Activated CD4-positive, alpha-beta memory T cell treated with anti-CD3 and anti-CD28 coated beads, Interleukin-2, amount 10 ng/mL, durations not matched to agents 7 days and 5 days (primary cell): ENCODE data around the gene MEOX2. TPM values are rescaled to one million over a fixed set of nuclear protein-coding genes. Genes with fewer than 3 reads are reported as not detected.

Source experiments
- CTCF ChIA-PET: fragments of 350-600 bp; sonication (Branson Sonifier 250); formaldehyde crosslinking; loops from one replicate; lab custom pipeline; 2021; ENCODE audit warnings: antibody characterized with exemption, inconsistent platforms; lab: Charles Lee
- POLR2A ChIA-PET: fragments of 350-600 bp; sonication (Branson Sonifier 250); formaldehyde crosslinking; loops from one replicate; lab custom pipeline; 2021; ENCODE audit warnings: antibody characterized with exemption; lab: Charles Lee
- DNase-seq: peaks from one replicate; pipeline ENCODE4 v3.0.0-alpha.2; 2020
- H3K27ac Mint-ChIP-seq: one replicate; pipeline ENCODE4 v1.8.0; 2021; ENCODE audit warnings: mild to moderate bottlenecking, mixed read lengths
- H3K27me3 Mint-ChIP-seq: one replicate; pipeline ENCODE4 v1.8.0; 2021; ENCODE audit warnings: mixed read lengths
- H3K36me3 Mint-ChIP-seq: one replicate; pipeline ENCODE4 v1.8.0; 2021; ENCODE audit warnings: low read depth, mixed read lengths
- H3K4me1 Mint-ChIP-seq: one replicate; pipeline ENCODE4 v1.8.0; 2021; ENCODE audit warnings: mixed read lengths
- H3K4me3 Mint-ChIP-seq: one replicate; pipeline ENCODE4 v1.8.0; 2021; ENCODE audit warnings: mild to moderate bottlenecking, mixed read lengths
- H3K9me3 Mint-ChIP-seq: one replicate; pipeline ENCODE4 v1.8.0; 2021; ENCODE audit warnings: mixed read lengths
- total RNA-seq, 2 experiments: library from RNA; stranded (reverse); gene quantifications; one replicate each; pipeline ENCODE4 v1.2.3, GENCODE V29; 2021

The MEOX2 gene
- total RNA-seq, 2 experiments from 2014 or later: not detected

DNA sequence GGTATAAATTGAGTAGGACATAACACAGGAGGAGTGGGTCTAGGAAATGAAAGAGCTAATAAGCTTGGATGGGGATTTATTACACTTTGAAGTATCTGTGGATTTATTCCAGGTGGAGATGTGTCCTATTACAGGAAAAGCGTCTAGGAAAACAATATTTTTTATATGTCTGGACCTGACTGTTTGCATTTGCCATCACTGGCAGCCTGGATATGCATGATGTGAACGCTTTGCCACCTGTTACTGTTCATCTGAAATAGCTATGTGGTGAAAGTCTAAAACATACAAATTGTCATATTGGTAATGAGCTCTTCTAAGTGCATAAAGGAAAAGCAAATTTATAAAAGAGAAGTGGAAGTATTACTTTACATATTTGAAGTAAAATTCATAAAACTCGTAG is 93.1 kb downstream of the MEOX2 start:
- no peak for DNase-seq
- H3K9me3 Mint-ChIP-seq: peaks cover 3% of the 10 kb centered on the region
- no peak overlapping the region for H3K27ac Mint-ChIP-seq
- no peaks in the 10 kb centered on the region for H3K4me1 Mint-ChIP-seq
- ChIA-PET POLR2A (no interaction called here), CTCF (no interaction called here)
- H3K36me3 Mint-ChIP-seq: no peaks in the 10 kb centered on the region
- H3K4me3 Mint-ChIP-seq: no peak overlapping the region
- H3K27me3 Mint-ChIP-seq: no peaks in the 10 kb centered on the region

DNA sequence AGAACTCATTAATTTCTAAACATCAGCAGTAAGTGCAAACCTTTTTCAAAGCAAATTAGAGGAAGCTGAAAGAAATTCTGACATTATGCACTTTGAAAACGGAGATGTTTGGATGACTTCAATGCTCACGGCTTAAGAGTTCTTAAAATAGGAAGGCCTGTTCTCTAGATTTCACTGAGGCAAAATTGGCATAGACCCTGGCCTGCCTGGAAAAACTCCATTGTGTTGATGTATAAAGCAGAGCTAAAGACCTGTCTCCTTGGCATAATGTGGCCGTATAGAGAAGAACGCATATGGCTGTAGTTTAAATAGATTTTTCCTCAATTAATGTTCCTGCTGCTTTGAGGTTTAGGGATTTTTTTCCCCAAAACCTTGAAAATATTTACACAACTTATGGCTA is 100.2 kb downstream of the MEOX2 start:
- peaks cover 6% of the 10 kb centered on the region for H3K9me3 Mint-ChIP-seq
- no peak overlapping the region for H3K27ac Mint-ChIP-seq
- ChIA-PET CTCF (no interaction called here), POLR2A (no interaction called here)
- DNase-seq: no peak
- H3K27me3 Mint-ChIP-seq: no peaks in the 10 kb centered on the region
- no peaks in the 10 kb centered on the region for H3K4me1 Mint-ChIP-seq
- no peak overlapping the region for H3K4me3 Mint-ChIP-seq
- no peaks in the 10 kb centered on the region for H3K36me3 Mint-ChIP-seq

DNA sequence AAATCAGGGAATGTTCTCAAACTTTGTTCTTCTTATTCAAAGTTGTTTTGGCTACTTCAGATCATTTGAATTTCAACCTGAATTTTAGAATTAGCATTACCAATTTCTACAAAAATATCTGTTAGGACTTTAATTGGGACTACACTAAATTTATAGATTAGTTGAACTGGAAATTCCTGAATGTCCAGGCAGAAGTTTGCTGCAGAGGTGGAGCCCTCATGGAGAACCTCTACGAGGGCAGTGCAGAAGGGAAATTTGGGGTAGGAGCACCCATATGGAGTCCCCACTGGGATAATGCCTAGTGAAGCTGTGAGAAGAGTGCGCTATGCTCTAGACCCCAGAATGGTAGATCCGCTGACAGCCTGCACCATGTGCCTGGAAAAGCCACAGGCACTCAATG is 101.9 kb downstream of the MEOX2 start:
- H3K27ac Mint-ChIP-seq: no peak overlapping the region
- no peak overlapping the region for H3K4me3 Mint-ChIP-seq
- peaks cover 6% of the 10 kb centered on the region for H3K9me3 Mint-ChIP-seq
- H3K27me3 Mint-ChIP-seq: no peaks in the 10 kb centered on the region
- DNase-seq: no peak
- POLR2A ChIA-PET: no interaction called here
- CTCF ChIA-PET: no interaction called here
- no peaks in the 10 kb centered on the region for H3K4me1 Mint-ChIP-seq
- H3K36me3 Mint-ChIP-seq: no peaks in the 10 kb centered on the region

DNA sequence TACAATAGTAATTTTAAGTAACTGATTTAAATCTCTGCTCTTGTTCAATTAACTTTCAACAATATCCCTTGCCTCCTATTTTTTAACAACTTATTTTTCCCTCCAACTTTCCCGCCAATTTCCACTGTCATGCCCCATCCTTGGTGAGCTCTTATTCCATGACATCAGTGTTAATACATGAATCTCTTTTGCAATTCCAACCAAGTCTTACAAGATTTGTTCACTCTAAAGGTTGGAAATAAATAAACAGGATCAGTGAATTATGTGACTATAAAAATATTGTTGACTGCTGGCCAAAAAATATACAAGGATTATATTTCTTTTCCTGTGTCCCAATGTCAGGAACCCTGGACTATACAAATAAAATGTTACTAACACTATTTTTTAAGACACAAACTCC is 103.7 kb downstream of the MEOX2 start:
- Mint-ChIP-seq H3K4me1 (no peaks in the 10 kb centered on the region), H3K36me3 (no peaks in the 10 kb centered on the region), H3K27ac (no peak overlapping the region), H3K4me3 (no peak overlapping the region), H3K27me3 (no peaks in the 10 kb centered on the region), H3K9me3 (peaks cover 8% of the 10 kb centered on the region)
- ChIA-PET POLR2A (no interaction called here), CTCF (no interaction called here)
- DNase-seq: no peak

DNA sequence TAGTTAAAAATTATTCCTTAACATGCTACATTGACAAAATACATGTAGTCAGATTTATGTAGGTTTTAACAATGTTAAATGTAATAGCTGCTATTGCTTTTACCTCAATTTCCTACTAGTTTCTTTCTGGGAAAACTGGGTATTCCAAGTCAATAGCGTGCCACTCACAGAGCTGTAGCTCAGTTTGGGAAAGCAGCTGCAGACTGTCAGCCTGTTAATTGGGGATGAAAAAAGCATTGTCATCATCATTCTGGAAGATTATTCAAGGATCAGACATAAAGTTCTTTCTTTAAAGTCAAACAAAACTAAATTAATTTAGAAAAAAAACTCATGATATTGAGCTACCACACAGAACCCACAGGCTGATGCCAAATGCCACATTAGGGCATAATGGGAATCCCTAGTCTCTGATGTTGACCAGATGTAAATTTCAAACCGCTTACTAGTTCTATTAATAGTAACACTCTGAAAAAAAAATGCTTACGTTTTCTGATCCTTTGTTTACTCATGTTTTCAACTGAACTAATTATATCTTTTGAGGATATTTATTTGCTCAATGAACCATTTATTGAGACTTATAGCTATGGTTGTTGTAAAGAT is 105.0 kb downstream of the MEOX2 start:
- Mint-ChIP-seq H3K4me3 (no peak overlapping the region), H3K4me1 (no peaks in the 10 kb centered on the region), H3K36me3 (no peaks in the 10 kb centered on the region), H3K9me3 (peaks cover 8% of the 10 kb centered on the region), H3K27ac (no peak overlapping the region), H3K27me3 (no peaks in the 10 kb centered on the region)
- DNase-seq: no peak
- ChIA-PET POLR2A (no interaction called here), CTCF (no interaction called here)

DNA sequence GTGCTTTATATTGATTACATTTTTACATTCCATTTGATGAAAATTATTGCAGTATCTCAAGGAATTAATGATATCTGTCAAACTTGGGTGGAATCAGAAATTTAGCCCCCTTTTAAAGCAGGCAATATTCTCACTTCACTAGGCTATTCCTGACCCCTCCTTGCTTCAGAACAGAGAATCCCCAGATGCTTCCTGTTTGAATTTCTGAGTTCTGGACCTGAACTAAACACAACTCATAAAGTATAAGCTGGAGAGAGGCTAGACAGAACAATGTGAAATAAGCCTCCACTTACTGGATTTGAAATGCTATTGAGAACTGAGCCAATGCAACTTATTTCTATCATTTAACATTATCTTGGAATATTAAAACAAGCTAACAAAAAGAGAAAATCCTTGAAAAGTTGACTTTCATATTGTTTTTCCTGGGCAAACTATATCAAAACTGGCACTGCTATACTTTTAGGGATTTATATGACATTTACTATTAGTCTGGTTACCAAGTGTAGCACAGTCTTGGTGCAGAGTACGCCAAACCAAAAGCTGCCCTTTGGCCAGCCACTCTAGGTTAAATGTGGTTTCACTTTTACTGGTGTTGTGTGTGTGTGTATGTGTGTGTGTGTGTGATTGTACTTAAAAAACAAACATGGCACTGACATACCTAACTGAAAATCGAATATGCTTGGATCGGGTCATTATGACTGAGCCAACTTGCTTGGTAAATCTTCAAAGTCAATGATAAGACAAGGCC is 105.7 kb downstream of the MEOX2 start:
- no peaks in the 10 kb centered on the region for H3K27me3 Mint-ChIP-seq
- CTCF ChIA-PET: no interaction called here
- H3K4me1 Mint-ChIP-seq: no peaks in the 10 kb centered on the region
- no peaks in the 10 kb centered on the region for H3K36me3 Mint-ChIP-seq
- POLR2A ChIA-PET: no interaction called here
- peaks cover 8% of the 10 kb centered on the region for H3K9me3 Mint-ChIP-seq
- no peak overlapping the region for H3K4me3 Mint-ChIP-seq
- DNase-seq: no peak
- no peak overlapping the region for H3K27ac Mint-ChIP-seq

DNA sequence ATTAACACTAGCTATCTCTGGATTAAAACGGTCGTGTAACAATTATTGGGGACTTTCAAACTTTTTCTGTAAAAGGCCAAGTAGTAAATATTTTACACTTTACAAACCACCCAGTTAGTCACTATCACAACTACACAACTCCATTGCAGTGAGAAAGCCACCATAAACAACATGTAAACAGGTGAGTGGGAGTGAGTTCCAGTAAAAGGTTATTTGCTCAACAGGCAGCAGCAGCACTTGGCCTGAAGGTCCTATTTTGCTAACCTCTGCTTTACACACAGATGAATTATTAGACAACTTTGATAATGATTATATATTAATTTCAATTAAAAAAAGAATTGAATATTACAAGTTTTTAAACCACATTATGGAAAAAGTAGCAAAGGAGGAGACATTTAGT is 108.9 kb downstream of the MEOX2 start:
- Mint-ChIP-seq H3K27me3 (no peaks in the 10 kb centered on the region), H3K27ac (no peak overlapping the region), H3K4me3 (no peak overlapping the region), H3K9me3 (peaks cover 13% of the 10 kb centered on the region), H3K36me3 (no peaks in the 10 kb centered on the region), H3K4me1 (no peaks in the 10 kb centered on the region)
- ChIA-PET POLR2A (no interaction called here), CTCF (no interaction called here)
- DNase-seq: no peak

DNA sequence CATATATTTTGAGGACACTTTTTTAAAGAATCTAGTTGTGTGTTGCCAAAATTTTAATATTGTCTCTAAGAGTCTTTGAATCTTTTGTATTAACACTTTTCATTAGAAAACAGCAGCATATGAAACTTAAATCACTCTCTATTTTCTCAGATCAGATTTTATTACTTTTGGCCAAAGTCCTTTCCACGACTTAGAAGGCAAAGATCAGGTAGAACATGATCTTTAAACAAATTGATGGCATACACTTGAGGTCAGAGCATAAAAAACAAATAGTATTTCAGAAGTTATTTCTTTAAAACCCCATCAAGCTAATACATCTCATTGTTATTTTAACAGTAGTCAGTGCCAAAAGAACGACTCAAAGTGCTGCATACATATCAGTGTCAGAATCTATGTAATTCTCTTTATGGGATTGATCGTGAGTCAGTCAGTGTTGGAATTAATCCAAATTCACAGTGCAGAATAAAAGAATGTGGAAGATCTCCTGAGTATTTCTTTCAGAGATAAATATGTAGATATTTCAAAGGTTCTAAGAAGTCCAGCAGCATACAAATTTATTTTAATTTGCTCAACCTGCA is 115.1 kb downstream of the MEOX2 start:
- DNase-seq: no peak
- Mint-ChIP-seq H3K9me3 (peaks cover 16% of the 10 kb centered on the region), H3K27ac (no peak overlapping the region), H3K36me3 (no peaks in the 10 kb centered on the region), H3K27me3 (no peaks in the 10 kb centered on the region), H3K4me3 (no peak overlapping the region), H3K4me1 (no peaks in the 10 kb centered on the region)
- POLR2A ChIA-PET: no interaction called here
- CTCF ChIA-PET: no interaction called here

DNA sequence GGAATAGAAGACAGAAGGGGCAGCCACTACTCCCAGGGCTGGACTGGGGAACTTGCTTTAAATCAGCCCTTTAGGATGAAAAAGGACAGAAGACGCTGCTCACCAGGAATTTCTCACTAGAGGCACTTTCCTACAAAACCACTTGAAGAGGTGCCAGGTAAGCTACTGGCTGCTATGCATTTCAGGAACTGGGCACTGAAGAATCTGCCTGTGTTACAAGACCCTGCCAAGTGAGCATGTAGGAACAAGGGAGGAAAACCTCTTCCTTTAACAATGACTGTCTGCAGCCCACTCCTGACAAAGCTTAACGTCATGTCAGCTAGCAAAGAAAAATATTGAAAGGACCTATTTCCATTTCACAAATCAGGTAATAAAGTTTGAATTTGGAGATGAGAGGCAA is 118.8 kb downstream of the MEOX2 start:
- no peaks in the 10 kb centered on the region for H3K27me3 Mint-ChIP-seq
- no peaks in the 10 kb centered on the region for H3K36me3 Mint-ChIP-seq
- CTCF ChIA-PET: no interaction called here
- H3K4me1 Mint-ChIP-seq: no peaks in the 10 kb centered on the region
- no peak overlapping the region for H3K27ac Mint-ChIP-seq
- DNase-seq: no peak
- POLR2A ChIA-PET: no interaction called here
- H3K9me3 Mint-ChIP-seq: peaks cover 8% of the 10 kb centered on the region
- no peak overlapping the region for H3K4me3 Mint-ChIP-seq

DNA sequence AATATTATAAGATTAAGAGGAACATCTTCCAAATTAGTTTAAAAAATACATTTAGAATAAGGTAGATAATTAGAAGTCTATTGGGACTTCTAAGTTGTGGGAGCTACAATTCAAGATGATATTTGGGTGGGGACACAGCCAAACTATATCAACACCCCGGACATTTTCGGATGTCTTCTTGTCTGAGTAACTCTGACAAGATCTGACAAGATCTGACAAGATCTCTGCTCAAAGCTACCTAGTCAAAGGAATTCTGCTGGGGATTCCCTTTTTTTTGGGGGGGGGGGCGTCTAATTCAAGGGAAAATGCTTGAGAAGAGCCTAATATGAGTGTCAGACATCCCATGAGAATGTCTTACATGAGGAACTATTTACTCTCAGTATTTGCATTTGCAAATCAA is 119.4 kb downstream of the MEOX2 start:
- Mint-ChIP-seq H3K27ac (no peak overlapping the region), H3K36me3 (no peaks in the 10 kb centered on the region), H3K27me3 (no peaks in the 10 kb centered on the region), H3K9me3 (peaks cover 3% of the 10 kb centered on the region), H3K4me3 (no peak overlapping the region), H3K4me1 (no peaks in the 10 kb centered on the region)
- CTCF ChIA-PET: no interaction called here
- no peak for DNase-seq
- POLR2A ChIA-PET: no interaction called here

DNA sequence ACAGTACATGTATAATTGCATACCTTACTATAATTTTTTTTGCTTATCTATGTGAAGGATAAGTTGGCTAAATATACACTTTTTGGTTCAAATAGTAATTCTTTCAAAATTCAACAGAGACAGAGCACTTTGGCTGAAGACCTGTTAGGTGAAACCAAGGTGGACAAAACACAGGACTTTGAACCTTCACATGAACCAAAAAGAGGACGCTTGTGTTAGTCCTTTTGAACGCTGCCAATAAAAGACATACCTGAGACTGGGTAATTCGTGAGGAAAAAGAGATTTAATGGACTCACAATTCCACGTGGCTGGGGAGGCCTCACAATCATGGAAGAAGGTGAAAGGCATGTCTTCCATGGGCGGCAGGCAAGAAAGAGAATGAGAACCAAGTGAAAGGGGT is 120.0 kb downstream of the MEOX2 start:
- no peak overlapping the region for H3K27ac Mint-ChIP-seq
- DNase-seq: no peak
- H3K4me1 Mint-ChIP-seq: no peaks in the 10 kb centered on the region
- no peaks in the 10 kb centered on the region for H3K36me3 Mint-ChIP-seq
- CTCF ChIA-PET: no interaction called here
- POLR2A ChIA-PET: no interaction called here
- H3K9me3 Mint-ChIP-seq: peaks cover 3% of the 10 kb centered on the region
- no peak overlapping the region for H3K4me3 Mint-ChIP-seq
- H3K27me3 Mint-ChIP-seq: no peaks in the 10 kb centered on the region

DNA sequence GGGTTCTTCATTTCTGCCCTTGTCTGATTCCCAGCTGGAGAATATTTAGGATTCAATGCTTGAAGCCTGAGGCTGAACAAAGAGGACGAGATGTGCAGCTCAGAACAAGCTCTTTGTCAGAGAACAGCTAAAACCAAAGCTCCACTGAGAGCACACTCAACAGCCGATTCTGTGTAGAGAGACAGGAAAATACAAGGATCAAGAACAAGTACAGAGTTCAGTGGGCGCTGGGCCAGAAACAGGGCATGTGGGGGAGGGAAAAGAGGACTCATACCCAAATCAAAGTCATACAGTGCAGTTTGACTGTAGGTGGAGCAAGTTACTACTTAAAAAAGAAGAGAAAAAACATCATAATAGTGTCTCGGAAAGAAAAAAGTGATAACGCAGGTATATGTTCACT is 124.6 kb downstream of the MEOX2 start, which contains the start of gene AGMO:
Gene AGMO (minus strand): TSS at position 181 of the 400 bp plus-strand sequence.
- Mint-ChIP-seq H3K4me1 (no peaks in the 10 kb centered on the region), H3K4me3 (no peak within 1 kb of the TSS), H3K36me3 (no peaks in the 10 kb centered on the region), H3K27ac (no peak within 1 kb of the TSS), H3K27me3 (no peaks in the 10 kb centered on the region), H3K9me3 (peaks cover 3% of the 10 kb centered on the region)
- DNase-seq: no peak
- CTCF ChIA-PET: no interaction called here
- POLR2A ChIA-PET: no interaction called here
